ENCODE data around the gene GPHA2. TPM values are rescaled to one million over a fixed set of nuclear protein-coding genes. Genes with fewer than 3 reads are reported as not detected.

GPHA2 gene
- total RNA-seq, 1 donor from 2014 or later, result 0.85 TPM

GRCh38 chr11:64970731-64971151 is 35.0 kb upstream of the GPHA2 start:
- TF ChIP-seq CTCF (conservative IDR thresholded peaks at IDR 0.05), result no peak
- no peak for DNase-seq (ENCODE audit: extremely low spot score, unreplicated experiment)
- Mint-ChIP-seq H3K4me1 (ENCODE audit: unreplicated experiment) (no peaks in the 10 kb centered on the region), H3K27ac (no peak overlapping the region), H3K27me3 (peaks cover 8% of the 10 kb centered on the region), H3K9me3 (no peaks in the 10 kb centered on the region), H3K36me3 (no peaks in the 10 kb centered on the region), H3K4me3 (no peak overlapping the region)

GRCh38 chr11:64969209-64969608 is 33.5 kb upstream of the GPHA2 start:
- no peaks in the 10 kb centered on the region for H3K4me1 Mint-ChIP-seq (ENCODE audit: unreplicated experiment)
- no peak for DNase-seq (ENCODE audit: extremely low spot score, unreplicated experiment)
- peaks cover 8% of the 10 kb centered on the region for H3K27me3 Mint-ChIP-seq
- H3K36me3 Mint-ChIP-seq, result no peaks in the 10 kb centered on the region
- no peak overlapping the region for H3K4me3 Mint-ChIP-seq
- no peak for TF ChIP-seq CTCF (conservative IDR thresholded peaks at IDR 0.05)
- H3K27ac Mint-ChIP-seq, result no peak overlapping the region
- H3K9me3 Mint-ChIP-seq, result no peaks in the 10 kb centered on the region

- H3K36me3 Mint-ChIP-seq, result no peaks in the 10 kb centered on the region
These were observed 31.7 kb upstream of the GPHA2 start for GRCh38 chr11:64967375-64967774.

GRCh38 chr11:64963072-64963631 is 27.5 kb upstream of the GPHA2 start:
- no peaks in the 10 kb centered on the region for H3K9me3 Mint-ChIP-seq
- H3K4me1 Mint-ChIP-seq (ENCODE audit: unreplicated experiment), result no peaks in the 10 kb centered on the region
- no peak overlapping the region for H3K4me3 Mint-ChIP-seq
- no peak for DNase-seq (ENCODE audit: extremely low spot score, unreplicated experiment)
- TF ChIP-seq CTCF (conservative IDR thresholded peaks at IDR 0.05), result no peak
- no peak overlapping the region for H3K27ac Mint-ChIP-seq
- H3K27me3 Mint-ChIP-seq, result peaks cover 11% of the 10 kb centered on the region
- no peaks in the 10 kb centered on the region for H3K36me3 Mint-ChIP-seq

More at GRCh38 chr11:64967375-64967774, 31.7 kb upstream of the GPHA2 start:
- no peak for TF ChIP-seq CTCF (conservative IDR thresholded peaks at IDR 0.05)
- H3K4me1 Mint-ChIP-seq (ENCODE audit: unreplicated experiment), result no peaks in the 10 kb centered on the region
- H3K27ac Mint-ChIP-seq, result no peak overlapping the region
- H3K9me3 Mint-ChIP-seq, result no peaks in the 10 kb centered on the region
- DNase-seq (ENCODE audit: extremely low spot score, unreplicated experiment), result no peak
- H3K4me3 Mint-ChIP-seq, result no peak overlapping the region
- peaks cover 8% of the 10 kb centered on the region for H3K27me3 Mint-ChIP-seq

GRCh38 chr11:64960719-64961118 is 25.0 kb upstream of the GPHA2 start:
- H3K4me1 Mint-ChIP-seq (ENCODE audit: unreplicated experiment), result no peaks in the 10 kb centered on the region
- no peak for TF ChIP-seq CTCF (conservative IDR thresholded peaks at IDR 0.05)

GRCh38 chr11:64959498-64959897 is 23.8 kb upstream of the GPHA2 start:
- TF ChIP-seq CTCF (conservative IDR thresholded peaks at IDR 0.05), result no peak
- DNase-seq (ENCODE audit: extremely low spot score, unreplicated experiment), result no peak
- Mint-ChIP-seq H3K36me3 (no peaks in the 10 kb centered on the region), H3K4me1 (ENCODE audit: unreplicated experiment) (no peaks in the 10 kb centered on the region), H3K27me3 (peaks cover 11% of the 10 kb centered on the region), H3K27ac (no peak overlapping the region), H3K9me3 (no peaks in the 10 kb centered on the region), H3K4me3 (no peak overlapping the region)

More at GRCh38 chr11:64960719-64961118, 25.0 kb upstream of the GPHA2 start:
- Mint-ChIP-seq H3K27me3 (peaks cover 11% of the 10 kb centered on the region), H3K4me3 (no peak overlapping the region), H3K36me3 (no peaks in the 10 kb centered on the region), H3K9me3 (no peaks in the 10 kb centered on the region), H3K27ac (no peak overlapping the region)
- DNase-seq (ENCODE audit: extremely low spot score, unreplicated experiment), result no peak

All from type B pancreatic cell (in vitro differentiated cells).